HG02852 (cell line): ENCODE data around the gene FAM111B.
"Not testable (repeated sequence)": the region's sequence is repeated elsewhere in the genome, so short reads cannot be mapped to it uniquely, and the experiment has no call there.

Experiments
- ATAC-seq: cut with Tn5 transposase; IDR thresholded peaks from one replicate; pipeline ENCODE4 v1.9.1; 2021; ENCODE audit warnings: mild to moderate bottlenecking, moderate library complexity; ENCODE audit not compliant: unreplicated experiment

Gene FAM111B, protein sequence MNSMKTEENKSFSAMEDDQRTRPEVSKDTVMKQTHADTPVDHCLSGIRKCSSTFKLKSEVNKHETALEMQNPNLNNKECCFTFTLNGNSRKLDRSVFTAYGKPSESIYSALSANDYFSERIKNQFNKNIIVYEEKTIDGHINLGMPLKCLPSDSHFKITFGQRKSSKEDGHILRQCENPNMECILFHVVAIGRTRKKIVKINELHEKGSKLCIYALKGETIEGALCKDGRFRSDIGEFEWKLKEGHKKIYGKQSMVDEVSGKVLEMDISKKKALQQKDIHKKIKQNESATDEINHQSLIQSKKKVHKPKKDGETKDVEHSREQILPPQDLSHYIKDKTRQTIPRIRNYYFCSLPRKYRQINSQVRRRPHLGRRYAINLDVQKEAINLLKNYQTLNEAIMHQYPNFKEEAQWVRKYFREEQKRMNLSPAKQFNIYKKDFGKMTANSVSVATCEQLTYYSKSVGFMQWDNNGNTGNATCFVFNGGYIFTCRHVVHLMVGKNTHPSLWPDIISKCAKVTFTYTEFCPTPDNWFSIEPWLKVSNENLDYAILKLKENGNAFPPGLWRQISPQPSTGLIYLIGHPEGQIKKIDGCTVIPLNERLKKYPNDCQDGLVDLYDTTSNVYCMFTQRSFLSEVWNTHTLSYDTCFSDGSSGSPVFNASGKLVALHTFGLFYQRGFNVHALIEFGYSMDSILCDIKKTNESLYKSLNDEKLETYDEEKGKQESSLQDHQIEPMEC

DNA sequence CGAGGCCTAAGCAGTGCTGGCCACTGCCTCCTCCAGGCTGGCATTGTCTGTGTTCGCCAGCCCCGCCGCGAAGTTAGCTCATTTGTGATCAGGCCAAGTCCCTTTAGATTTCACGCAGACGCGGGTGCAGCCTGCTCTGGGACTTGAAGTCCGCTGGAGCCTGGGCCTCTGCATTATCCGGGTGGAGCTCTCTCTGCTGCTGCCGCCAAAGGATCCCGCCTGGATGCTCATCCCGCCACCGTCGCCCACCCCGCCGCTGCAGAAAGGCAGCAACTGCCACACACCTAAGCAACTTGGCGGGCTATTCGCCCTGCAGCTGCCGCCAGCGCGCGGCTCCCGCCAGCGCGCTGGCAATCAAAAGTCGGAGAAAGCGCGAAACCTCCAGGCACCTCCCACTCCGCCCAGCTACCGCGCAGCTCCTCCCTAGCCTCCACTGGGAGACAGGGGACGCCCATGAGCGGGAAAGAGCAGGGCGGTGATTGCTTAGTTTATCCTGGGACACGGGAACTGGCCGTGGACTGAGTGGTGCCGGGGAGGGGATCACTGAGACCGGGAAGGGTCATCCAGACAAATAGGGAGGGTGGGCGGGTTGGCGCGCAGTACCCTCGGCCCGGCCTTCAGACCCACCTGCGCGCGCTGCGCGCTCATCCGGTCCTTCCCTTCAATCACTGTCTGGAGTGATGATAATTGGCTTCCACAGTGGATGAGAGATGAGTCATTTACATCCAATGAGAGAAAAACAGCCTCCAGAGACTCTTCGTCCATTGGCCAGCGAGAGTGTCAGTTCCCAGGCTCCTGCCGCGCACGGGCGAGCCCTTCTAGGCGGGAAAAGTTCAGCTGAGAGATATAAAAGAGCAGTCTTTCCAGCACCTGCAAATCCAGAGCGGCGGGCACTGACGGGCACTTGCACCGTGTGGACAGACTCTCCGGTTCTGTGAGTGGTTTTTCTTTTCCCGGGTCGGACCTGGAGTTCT is at the start of gene FAM111B:
Gene FAM111B, plus strand, starts transcription at position 875 of the 974 bp plus-strand sequence. CDS start 2,389 bp downstream, outside the sequence.
- ATAC-seq, result peak; percentile 67

GRCh38 chr11:59058120-59059033 is 48.7 kb upstream of the FAM111B start:
- peak; percentile 90 for ATAC-seq

- not testable (repeated sequence) for ATAC-seq
Measured at GRCh38 chr11:59060096-59060495, 46.9 kb upstream of the FAM111B start.

DNA sequence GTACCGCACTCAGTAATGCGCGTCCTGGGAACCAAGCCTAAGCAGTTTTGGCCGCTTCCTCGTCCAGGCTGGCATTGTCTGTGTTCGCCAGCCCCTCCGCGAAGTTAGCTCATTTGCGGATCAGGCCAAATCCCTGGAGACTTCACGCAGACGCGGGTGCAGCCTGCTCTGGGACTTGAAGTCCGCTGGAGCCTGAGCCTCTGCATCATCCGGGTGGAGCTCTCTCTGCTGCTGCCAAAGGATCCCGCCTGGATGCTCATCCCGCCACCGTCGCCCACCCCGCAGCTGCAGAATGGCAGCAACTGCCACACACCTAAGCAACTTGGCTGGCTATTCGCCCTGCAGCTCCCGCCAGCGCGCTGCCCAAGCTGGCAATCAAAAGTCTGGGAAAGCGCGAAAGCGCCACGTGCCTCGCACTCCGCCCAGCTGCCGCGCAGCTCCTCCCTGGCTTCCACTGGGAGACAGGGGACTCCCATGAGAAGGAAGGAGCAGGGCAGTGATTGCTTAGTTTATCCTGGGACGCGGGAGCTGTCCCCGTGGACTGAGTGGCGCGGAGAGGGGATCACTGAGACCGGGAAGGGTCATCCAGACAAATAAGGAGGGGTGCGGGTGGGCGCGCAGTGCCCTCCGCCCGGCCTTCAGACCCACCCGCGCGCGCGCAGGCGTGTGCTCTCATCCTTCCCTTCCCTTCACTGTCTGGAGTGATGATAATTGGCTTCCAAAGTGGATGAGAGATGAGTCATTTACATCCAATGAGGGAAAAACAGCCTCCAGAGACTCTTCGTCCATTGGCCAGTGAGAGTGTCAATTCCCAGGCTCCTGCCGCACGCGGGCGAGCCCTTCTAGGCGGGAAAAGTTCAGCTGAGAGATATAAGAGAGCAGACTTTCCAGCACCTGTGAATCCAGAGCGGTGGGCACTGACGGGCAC is 44.2 kb upstream of the FAM111B start:
- ATAC-seq, result no peak

GRCh38 chr11:59063996-59064727 is 42.9 kb upstream of the FAM111B start:
- peak; percentile 78 for ATAC-seq

- no peak for ATAC-seq
Measured at GRCh38 chr11:59069087-59069486, 38.0 kb upstream of the FAM111B start.

DNA sequence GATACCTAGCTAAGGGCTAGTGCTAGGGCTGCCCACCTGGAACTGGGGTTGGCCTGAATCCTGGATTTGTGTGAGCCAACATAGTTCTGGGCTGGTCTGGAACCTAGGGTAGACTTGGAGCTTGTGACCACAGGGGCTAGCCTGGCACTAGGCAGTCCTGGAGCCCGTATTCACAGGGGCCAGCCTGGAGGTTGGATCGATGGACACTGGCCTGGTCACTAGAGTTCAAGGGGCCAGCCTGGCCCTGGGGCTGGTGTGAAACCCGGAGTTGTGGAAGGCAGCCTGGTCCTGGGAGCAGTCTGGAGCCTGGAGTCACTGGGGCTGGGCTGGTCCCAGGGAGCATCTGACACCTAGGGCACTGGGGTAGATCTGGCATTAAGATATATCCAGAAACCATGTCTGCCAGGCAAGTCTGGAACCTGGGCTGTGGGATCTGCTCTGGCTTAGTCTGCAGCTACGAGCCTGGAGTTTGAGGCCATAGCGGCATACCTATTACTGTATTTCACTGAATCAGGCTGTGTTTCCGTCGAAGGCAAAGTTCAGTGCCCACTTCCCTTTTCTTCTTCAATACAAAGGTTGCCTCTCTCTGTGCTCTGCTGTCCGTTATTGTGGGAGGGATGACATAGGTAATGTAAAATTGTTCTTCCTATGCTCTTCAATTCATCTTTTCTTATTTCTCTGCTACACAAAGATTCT is 30.0 kb upstream of the FAM111B start:
- peak; percentile 86 for ATAC-seq

DNA sequence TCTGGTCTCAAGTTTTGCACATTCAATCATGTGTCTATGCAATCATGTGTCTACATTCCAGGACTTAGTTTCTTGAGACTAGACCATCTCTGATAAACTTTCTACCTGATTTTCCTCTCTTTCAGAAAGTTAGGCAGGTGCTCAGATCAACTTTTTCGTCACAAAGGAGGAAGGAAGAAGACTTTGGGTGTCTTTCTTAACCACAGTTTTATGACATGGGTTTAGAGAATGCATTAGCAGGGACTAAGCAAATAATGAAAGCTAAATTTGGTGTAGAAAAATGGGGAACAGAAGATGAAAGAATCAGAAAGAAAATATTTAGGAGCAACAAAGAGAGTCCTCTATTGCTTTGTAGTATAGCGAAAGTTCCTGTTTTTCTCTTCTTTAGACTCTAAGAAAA is 28.6 kb upstream of the FAM111B start:
- ATAC-seq, result peak; percentile 47

DNA sequence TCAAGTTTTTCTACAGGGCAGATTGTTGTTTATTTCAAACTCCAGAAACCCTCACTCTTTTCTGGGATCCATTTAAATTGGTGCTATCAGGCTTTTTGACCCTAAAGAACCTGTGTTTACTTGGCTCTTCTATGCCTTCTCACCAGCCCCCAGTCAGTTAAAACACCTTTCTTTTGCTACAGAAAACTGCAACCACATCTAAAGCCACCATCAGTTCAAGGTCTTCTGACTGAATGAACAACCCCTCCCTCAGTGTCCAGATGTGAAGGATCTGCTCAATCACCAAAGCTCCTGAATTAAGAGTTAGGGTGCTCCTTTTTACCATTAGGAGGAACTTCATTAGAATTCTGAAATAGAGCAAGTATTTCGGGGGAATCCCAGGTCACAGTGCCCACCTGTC is 28.0 kb upstream of the FAM111B start:
- ATAC-seq, result no peak

- ATAC-seq, result not testable (repeated sequence)
Measured at GRCh38 chr11:59080421-59080820, 26.6 kb upstream of the FAM111B start.

DNA sequence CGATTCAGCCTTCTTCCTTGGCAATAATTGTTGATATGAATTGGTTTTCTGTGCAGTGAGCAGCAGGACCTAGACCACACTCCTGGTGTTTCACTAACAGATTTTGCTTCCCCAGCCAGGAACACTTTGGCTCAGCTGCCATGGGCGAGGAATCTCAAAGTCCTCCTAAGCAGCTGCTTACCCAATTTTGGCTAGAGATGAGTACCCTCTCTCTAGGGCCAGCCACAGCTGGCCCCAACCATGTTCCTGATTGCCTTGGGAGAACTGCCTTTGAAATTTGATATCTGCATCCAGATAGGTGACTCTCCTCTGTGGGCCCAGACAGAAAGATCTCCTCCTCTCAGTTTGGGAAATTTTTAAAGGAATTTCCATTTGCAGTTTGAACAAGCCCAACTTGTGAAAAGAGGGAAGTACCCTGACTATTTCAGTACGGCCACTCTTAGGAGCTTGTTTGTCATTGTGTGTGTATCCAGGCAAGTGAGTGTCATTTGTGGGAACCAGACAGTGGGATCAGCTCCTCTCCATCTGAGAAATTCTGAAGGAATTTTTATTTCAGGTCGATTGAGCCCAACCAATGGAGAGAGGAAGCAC is 25.5 kb upstream of the FAM111B start:
- ATAC-seq, result not testable (repeated sequence)

GRCh38 chr11:59086007-59086406 is 21.0 kb upstream of the FAM111B start, which contains the start of gene GLYATL1B:
Gene GLYATL1B, plus strand, starts transcription at chr11:59086307. Its CDS starts 0 bp downstream, at chr11:59086307.
- not testable (repeated sequence) for ATAC-seq

DNA sequence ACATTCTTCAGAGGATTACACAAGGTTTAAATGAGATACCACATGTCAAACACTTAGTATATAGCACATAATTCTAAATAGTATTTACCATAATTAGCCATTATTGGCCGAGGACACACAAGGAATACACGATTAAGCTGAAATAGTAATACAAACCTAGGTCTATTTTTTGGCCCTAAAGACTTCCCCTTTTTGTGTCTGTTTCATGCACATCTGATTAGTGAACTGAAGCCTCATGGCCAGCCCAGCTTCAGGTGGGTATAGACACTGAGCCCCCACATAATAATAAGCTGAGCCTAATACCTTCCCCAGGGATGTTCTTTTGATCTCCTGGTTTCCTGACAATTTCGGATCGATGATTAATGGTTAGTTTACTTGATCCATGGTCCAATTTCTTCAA is 18.9 kb upstream of the FAM111B start:
- no peak for ATAC-seq

DNA sequence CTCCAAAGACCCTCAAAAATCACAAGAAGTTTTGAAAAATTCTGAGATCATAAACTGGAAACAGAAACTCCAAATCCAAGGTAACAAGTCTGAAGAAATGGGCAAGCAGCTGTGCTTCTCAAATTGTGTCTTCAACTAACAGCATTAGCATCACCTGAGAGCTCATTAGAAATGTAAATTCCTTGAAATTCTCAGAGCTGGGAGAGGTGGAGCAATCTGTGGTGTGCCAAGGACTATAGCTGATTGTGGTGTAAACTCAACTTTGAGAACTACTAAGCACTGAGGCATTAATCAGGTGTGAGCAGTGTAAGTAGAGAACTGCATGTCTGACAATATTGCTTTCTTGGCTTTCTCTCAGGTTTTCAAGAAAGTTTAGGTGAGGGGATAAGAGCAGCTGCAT is 13.5 kb upstream of the FAM111B start:
- not testable (repeated sequence) for ATAC-seq

GRCh38 chr11:59095225-59095624 is 11.8 kb upstream of the FAM111B start:
- ATAC-seq, result peak; percentile 73

DNA sequence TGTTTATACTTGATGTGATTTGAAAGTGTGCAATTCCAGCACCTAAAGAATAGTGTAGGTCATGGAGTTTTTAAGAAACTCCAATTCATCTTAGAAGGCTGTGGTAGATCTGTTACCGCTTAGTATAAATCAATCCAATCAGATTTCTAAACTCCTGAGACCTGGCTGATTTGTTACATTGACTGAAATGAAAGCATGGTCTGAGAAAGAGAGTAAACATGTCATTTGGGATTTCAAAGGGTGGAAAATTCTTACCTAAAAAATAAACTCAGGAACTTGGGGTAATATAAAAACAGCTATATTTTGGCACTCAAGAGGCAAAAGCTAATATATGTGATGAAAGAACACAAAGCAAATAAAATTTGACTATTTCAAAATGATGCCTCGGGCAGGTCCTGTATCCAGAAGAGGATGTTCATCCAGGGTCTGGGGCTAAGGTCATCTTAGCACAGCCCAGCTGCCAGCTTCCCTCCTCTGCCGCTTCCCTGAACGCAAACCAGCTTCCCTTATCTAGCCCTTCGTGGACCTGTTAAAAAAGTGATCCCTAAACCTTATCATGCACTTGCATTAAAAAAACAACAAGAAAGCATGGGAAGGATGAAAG is 11.0 kb upstream of the FAM111B start:
- ATAC-seq, result not testable (repeated sequence)
